ENCODE data around the gene TBX15.
A peak's percentile ranks its signal among the peaks of the same experiment; 100 is the strongest.

TBX15 gene

DNA sequence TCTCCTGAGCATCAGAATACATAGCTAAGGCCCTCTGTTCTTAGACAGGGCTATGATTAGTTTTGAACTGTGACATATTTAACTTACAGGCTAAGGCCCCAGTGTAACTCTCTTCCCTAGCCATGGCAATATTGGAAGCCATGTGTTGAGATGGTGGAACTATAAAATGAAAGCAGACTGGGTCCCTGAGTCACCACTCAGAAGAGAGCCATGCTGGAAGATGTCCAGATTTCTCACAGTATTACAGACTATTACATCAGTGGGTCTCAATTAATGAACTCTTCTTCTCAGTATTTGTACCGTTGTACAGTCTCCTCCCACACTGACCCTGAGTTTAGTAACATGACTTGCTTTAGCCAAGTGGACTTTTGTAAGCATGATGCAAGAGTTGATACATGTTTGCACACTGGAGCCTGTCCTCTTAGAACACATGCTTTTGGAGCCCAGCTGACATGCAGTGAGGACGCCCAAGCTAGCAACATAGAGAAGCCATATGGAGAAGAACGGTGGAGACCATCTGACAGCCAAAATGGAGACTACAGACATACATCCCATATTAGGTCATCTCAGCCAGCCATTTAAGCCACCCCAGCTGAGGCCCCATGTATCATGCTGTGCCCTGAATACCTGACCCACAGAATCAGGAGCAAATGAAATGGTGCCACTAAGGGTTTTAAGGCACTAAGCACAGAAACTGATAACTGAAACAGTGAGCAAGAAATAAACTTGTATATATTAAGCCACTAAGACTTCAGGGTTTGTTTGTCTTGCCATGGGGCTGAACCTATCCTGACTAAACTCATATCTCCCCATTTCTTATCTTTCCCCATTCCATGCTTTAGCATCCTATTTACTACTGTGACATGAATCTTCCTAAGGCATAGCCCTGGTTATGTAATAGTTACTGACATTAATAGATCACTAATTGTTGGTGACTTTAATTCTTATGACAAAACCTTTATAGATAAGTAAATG lies 24.4 kb downstream of the TBX15 start:
- Histone ChIP-seq H3K4me1 (ENCODE audit: low read length) (peaks cover 19% of the 10 kb centered on the region), H2AFZ (ENCODE audit: low read depth, low read length) (no peak overlapping the region), H3K9ac (ENCODE audit: low read length) (no peak overlapping the region), H3K4me3 (ENCODE audit: low read length) (no peak overlapping the region), H3K36me3 (replicated peaks; ENCODE audit: low read depth, low read length) (no peaks in the 10 kb centered on the region), H3K27me3 (ENCODE audit: low read depth, low read length) (no peaks in the 10 kb centered on the region), H3K79me2 (ENCODE audit: low read length) (no peaks in the 10 kb centered on the region), H3K9me3 (ENCODE audit: insufficient read depth, low read length) (no peaks in the 10 kb centered on the region), H3K27ac (ENCODE audit: low read length) (no peak overlapping the region), H4K20me1 (ENCODE audit: insufficient read depth, low read length) (no peaks in the 10 kb centered on the region), H3K4me2 (ENCODE audit: low read length) (no peak overlapping the region)
- TF ChIP-seq, protein P1, sequence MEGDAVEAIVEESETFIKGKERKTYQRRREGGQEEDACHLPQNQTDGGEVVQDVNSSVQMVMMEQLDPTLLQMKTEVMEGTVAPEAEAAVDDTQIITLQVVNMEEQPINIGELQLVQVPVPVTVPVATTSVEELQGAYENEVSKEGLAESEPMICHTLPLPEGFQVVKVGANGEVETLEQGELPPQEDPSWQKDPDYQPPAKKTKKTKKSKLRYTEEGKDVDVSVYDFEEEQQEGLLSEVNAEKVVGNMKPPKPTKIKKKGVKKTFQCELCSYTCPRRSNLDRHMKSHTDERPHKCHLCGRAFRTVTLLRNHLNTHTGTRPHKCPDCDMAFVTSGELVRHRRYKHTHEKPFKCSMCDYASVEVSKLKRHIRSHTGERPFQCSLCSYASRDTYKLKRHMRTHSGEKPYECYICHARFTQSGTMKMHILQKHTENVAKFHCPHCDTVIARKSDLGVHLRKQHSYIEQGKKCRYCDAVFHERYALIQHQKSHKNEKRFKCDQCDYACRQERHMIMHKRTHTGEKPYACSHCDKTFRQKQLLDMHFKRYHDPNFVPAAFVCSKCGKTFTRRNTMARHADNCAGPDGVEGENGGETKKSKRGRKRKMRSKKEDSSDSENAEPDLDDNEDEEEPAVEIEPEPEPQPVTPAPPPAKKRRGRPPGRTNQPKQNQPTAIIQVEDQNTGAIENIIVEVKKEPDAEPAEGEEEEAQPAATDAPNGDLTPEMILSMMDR (IDR thresholded peaks at IDR 0.05; ENCODE audit: low read depth, low read length): no peak
- TF ChIP-seq EZH2phosphoT487 (IDR thresholded peaks at IDR 0.05; ENCODE audit: low read depth): no peak

- TF ChIP-seq EZH2phosphoT487 (IDR thresholded peaks at IDR 0.05; ENCODE audit: low read depth): no peak
- TF ChIP-seq, protein P1 (IDR thresholded peaks at IDR 0.05; ENCODE audit: low read depth, low read length): no peak
- no peak overlapping the region for H3K27ac ChIP-seq (ENCODE audit: low read length)
- H3K36me3 ChIP-seq (replicated peaks; ENCODE audit: low read depth, low read length): no peaks in the 10 kb centered on the region
- H3K27me3 ChIP-seq (ENCODE audit: low read depth, low read length): no peaks in the 10 kb centered on the region
- no peaks in the 10 kb centered on the region for H4K20me1 ChIP-seq (ENCODE audit: insufficient read depth, low read length)
- H3K79me2 ChIP-seq (ENCODE audit: low read length): no peaks in the 10 kb centered on the region
- H3K4me3 ChIP-seq (ENCODE audit: low read length): no peak overlapping the region
- no peak overlapping the region for H2AFZ ChIP-seq (ENCODE audit: low read depth, low read length)
- no peak overlapping the region for H3K4me2 ChIP-seq (ENCODE audit: low read length)
- H3K4me1 ChIP-seq (ENCODE audit: low read length): peaks cover 19% of the 10 kb centered on the region
- H3K9ac ChIP-seq (ENCODE audit: low read length): no peak overlapping the region
- no peaks in the 10 kb centered on the region for H3K9me3 ChIP-seq (ENCODE audit: insufficient read depth, low read length)
Observed at GRCh38 chr1:118963138-118963455, 25.0 kb downstream of the TBX15 start.

DNA sequence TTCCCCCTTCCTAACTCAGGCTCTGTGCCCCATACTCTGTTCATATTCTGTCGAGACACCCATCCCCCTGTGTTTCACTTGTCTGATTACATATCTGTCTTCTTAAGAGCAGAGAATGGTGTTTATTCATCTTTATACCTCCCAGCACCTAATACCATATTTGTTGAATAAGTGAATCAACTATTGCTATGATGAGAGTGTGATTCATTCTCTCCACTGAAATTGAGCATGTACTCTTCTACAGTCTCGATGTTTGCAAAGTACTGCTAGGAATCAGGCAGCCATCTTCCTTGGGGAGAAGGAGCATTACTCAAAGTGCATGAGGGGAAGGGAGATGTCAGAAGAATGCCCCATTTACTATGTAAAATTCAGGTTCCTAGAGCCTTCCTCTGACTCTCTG lies 27.0 kb downstream of the TBX15 start:
- peaks cover 19% of the 10 kb centered on the region for H3K4me1 ChIP-seq (ENCODE audit: low read length)
- H3K79me2 ChIP-seq (ENCODE audit: low read length): no peaks in the 10 kb centered on the region
- no peaks in the 10 kb centered on the region for H3K36me3 ChIP-seq (replicated peaks; ENCODE audit: low read depth, low read length)
- H2AFZ ChIP-seq (ENCODE audit: low read depth, low read length): no peak overlapping the region
- H3K27me3 ChIP-seq (ENCODE audit: low read depth, low read length): no peaks in the 10 kb centered on the region
- no peak overlapping the region for H3K4me2 ChIP-seq (ENCODE audit: low read length)
- H3K4me3 ChIP-seq (ENCODE audit: low read length): no peak overlapping the region
- H3K27ac ChIP-seq (ENCODE audit: low read length): no peak overlapping the region
- no peaks in the 10 kb centered on the region for H3K9me3 ChIP-seq (ENCODE audit: insufficient read depth, low read length)
- H3K9ac ChIP-seq (ENCODE audit: low read length): no peak overlapping the region
- TF ChIP-seq, protein P1 (IDR thresholded peaks at IDR 0.05; ENCODE audit: low read depth, low read length): no peak
- no peak for TF ChIP-seq EZH2phosphoT487 (IDR thresholded peaks at IDR 0.05; ENCODE audit: low read depth)
- no peaks in the 10 kb centered on the region for H4K20me1 ChIP-seq (ENCODE audit: insufficient read depth, low read length)

DNA sequence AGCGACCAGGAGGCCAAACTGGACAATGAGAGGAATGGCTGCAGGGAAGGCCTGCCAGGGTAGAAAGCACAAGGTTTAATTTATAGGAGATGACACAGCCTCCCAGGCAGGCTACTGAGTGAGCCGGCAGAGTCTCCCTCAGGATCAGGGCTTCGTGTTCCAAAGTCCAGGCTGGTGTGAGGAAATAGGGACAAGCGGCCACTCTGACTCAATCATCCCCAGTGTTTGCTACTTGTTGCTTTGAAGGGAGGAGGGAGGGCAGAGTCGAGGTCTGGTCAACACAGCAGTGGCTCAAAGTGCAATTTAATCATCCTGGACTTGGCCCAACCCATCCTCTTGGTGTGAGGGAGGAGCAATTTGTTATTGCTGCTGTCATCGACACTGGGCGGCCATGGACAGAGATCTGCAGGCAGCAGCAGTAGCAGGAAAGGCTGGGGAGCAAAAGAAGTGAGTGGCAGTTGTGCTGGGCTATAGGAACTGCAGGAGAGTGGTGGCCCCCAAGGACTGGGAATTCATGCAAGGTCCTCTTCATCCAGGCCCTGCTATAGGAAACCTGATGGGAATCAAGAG lies 27.5 kb downstream of the TBX15 start:
- no peak overlapping the region for H2AFZ ChIP-seq (ENCODE audit: low read depth, low read length)
- no peaks in the 10 kb centered on the region for H3K79me2 ChIP-seq (ENCODE audit: low read length)
- H3K4me2 ChIP-seq (ENCODE audit: low read length): peak overlapping the region; percentile 70
- no peaks in the 10 kb centered on the region for H3K9me3 ChIP-seq (ENCODE audit: insufficient read depth, low read length)
- H3K4me3 ChIP-seq (ENCODE audit: low read length): no peak overlapping the region
- H4K20me1 ChIP-seq (ENCODE audit: insufficient read depth, low read length): no peaks in the 10 kb centered on the region
- H3K4me1 ChIP-seq (ENCODE audit: low read length): peaks cover 19% of the 10 kb centered on the region
- TF ChIP-seq, protein P1 (IDR thresholded peaks at IDR 0.05; ENCODE audit: low read depth, low read length): no peak
- TF ChIP-seq EZH2phosphoT487 (IDR thresholded peaks at IDR 0.05; ENCODE audit: low read depth): no peak
- H3K9ac ChIP-seq (ENCODE audit: low read length): no peak overlapping the region
- no peaks in the 10 kb centered on the region for H3K36me3 ChIP-seq (replicated peaks; ENCODE audit: low read depth, low read length)
- no peaks in the 10 kb centered on the region for H3K27me3 ChIP-seq (ENCODE audit: low read depth, low read length)
- H3K27ac ChIP-seq (ENCODE audit: low read length): no peak overlapping the region

All from OCI-LY3 (cell line).